Subcutaneous abdominal adipose tissue (tissue), 5 donors: ENCODE results near the gene RALGAPB.

Experiments
- H3K27ac ChIP-seq: one replicate; pipeline ENCODE4 v1.7.0; 2013; ENCODE audit warnings: low read depth, mild to moderate bottlenecking, inconsistent platforms, low read length, moderate library complexity
- H3K27me3 ChIP-seq, 5 donors: one replicate each; pipeline ENCODE4 v1.7.0; 2013; ENCODE audit warnings: low read length in 5 of 5, inconsistent platforms in 1 of 5; ENCODE audit not compliant: control insufficient read depth in 5 of 5, insufficient read depth in 4 of 5
- H3K36me3 ChIP-seq, 5 donors: one replicate each; pipeline ENCODE4 v1.7.0; 2013; ENCODE audit warnings: low read length in 5 of 5; ENCODE audit not compliant: control insufficient read depth in 5 of 5, insufficient read depth in 5 of 5
- H3K4me1 ChIP-seq, 5 donors: one replicate each; pipeline ENCODE4 v1.7.0; 2013; ENCODE audit warnings: low read length in 5 of 5, mild to moderate bottlenecking in 3 of 5, moderate library complexity in 1 of 5; ENCODE audit not compliant: control insufficient read depth in 5 of 5, insufficient read depth in 5 of 5
- H3K4me3 ChIP-seq, 5 donors: one replicate each; pipeline ENCODE4 v1.7.0; 2013; ENCODE audit warnings: low read length in 5 of 5, low read depth in 1 of 5
- H3K9ac ChIP-seq, 5 donors: one replicate each; pipeline ENCODE4 v1.7.0; 2013; ENCODE audit warnings: low read length in 5 of 5, mild to moderate bottlenecking in 4 of 5, moderate library complexity in 3 of 5
- H3K9me3 ChIP-seq, 5 donors: one replicate each; pipeline ENCODE4 v1.7.0; 2013; ENCODE audit warnings: low read length in 5 of 5; ENCODE audit not compliant: control insufficient read depth in 5 of 5
- donor health status: healthy.
- donor health status: healthy.
- donor health status: healthy.
- donor health status: healthy.
- donor health status: healthy.

RALGAPB gene

GRCh38 chr20:38554986-38555385 lies 82.3 kb downstream of the RALGAPB start:
- no peak overlapping the region for H3K27ac ChIP-seq
- no peak overlapping the region for H3K4me3 ChIP-seq
- H3K9me3 ChIP-seq, result no peaks in the 10 kb centered on the region
- peaks cover 72 to 89% (median 73%) of the 10 kb centered on the region in 5 donors for H3K36me3 ChIP-seq
- no peaks in the 10 kb centered on the region for H3K27me3 ChIP-seq
- no peak overlapping the region for H3K9ac ChIP-seq
- no peaks in the 10 kb centered on the region for H3K4me1 ChIP-seq

GRCh38 chr20:38555395-38555794 lies 82.8 kb downstream of the RALGAPB start:
- peaks cover 71 to 89% (median 74%) of the 10 kb centered on the region in 5 donors for H3K36me3 ChIP-seq
- no peaks in the 10 kb centered on the region for H3K4me1 ChIP-seq
- no peaks in the 10 kb centered on the region for H3K9me3 ChIP-seq
- no peak overlapping the region for H3K27ac ChIP-seq
- no peaks in the 10 kb centered on the region for H3K27me3 ChIP-seq
- no peak overlapping the region for H3K9ac ChIP-seq
- H3K4me3 ChIP-seq, result no peak overlapping the region

- H3K27me3 ChIP-seq, result no peaks in the 10 kb centered on the region
- no peak overlapping the region for H3K4me3 ChIP-seq
- H3K27ac ChIP-seq, result no peak overlapping the region
- no peak overlapping the region for H3K9ac ChIP-seq
- no peaks in the 10 kb centered on the region for H3K9me3 ChIP-seq
- H3K36me3 ChIP-seq, result peaks cover 57 to 77% (median 66%) of the 10 kb centered on the region in 5 donors
- no peaks in the 10 kb centered on the region for H3K4me1 ChIP-seq
Measured at GRCh38 chr20:38557174-38557573, 84.5 kb downstream of the RALGAPB start.

GRCh38 chr20:38558596-38559360 lies 86.1 kb downstream of the RALGAPB start:
- Histone ChIP-seq H3K9me3 (no peaks in the 10 kb centered on the region), H3K4me3 (no peak overlapping the region), H3K36me3 (peaks cover 54 to 74% (median 64%) of the 10 kb centered on the region in 5 donors), H3K27ac (no peak overlapping the region), H3K4me1 (no peaks in the 10 kb centered on the region), H3K9ac (no peak overlapping the region), H3K27me3 (no peaks in the 10 kb centered on the region)

- no peaks in the 10 kb centered on the region for H3K4me1 ChIP-seq
- no peak overlapping the region for H3K9ac ChIP-seq
- H3K27me3 ChIP-seq, result no peaks in the 10 kb centered on the region
- H3K9me3 ChIP-seq, result no peaks in the 10 kb centered on the region
- H3K36me3 ChIP-seq, result peaks cover 46 to 72% (median 61%) of the 10 kb centered on the region in 5 donors
- H3K4me3 ChIP-seq, result no peak overlapping the region
- no peak overlapping the region for H3K27ac ChIP-seq
Measured at GRCh38 chr20:38559764-38560163, 87.1 kb downstream of the RALGAPB start.

GRCh38 chr20:38563802-38564431 lies 91.3 kb downstream of the RALGAPB start:
- peaks cover 52 to 77% (median 61%) of the 10 kb centered on the region in 5 donors for H3K36me3 ChIP-seq
- no peak overlapping the region for H3K4me3 ChIP-seq
- H3K9ac ChIP-seq, result no peak overlapping the region
- no peaks in the 10 kb centered on the region for H3K4me1 ChIP-seq
- no peaks in the 10 kb centered on the region for H3K9me3 ChIP-seq
- no peak overlapping the region for H3K27ac ChIP-seq
- no peaks in the 10 kb centered on the region for H3K27me3 ChIP-seq

GRCh38 chr20:38564680-38565079 lies 92.0 kb downstream of the RALGAPB start:
- Histone ChIP-seq H3K27ac (no peak overlapping the region), H3K4me1 (no peaks in the 10 kb centered on the region), H3K36me3 (peaks cover 51 to 75% (median 60%) of the 10 kb centered on the region in 5 donors), H3K27me3 (no peaks in the 10 kb centered on the region), H3K9me3 (no peaks in the 10 kb centered on the region), H3K4me3 (no peak overlapping the region), H3K9ac (no peak overlapping the region)

GRCh38 chr20:38566036-38566598 lies 93.5 kb downstream of the RALGAPB start:
- no peak overlapping the region for H3K27ac ChIP-seq
- no peaks in the 10 kb centered on the region for H3K27me3 ChIP-seq
- H3K9me3 ChIP-seq, result no peaks in the 10 kb centered on the region
- no peak overlapping the region for H3K4me3 ChIP-seq
- peaks cover 0 to 2% (median 0%) of the 10 kb centered on the region in 5 donors for H3K4me1 ChIP-seq
- peaks cover 50 to 77% (median 64%) of the 10 kb centered on the region in 5 donors for H3K36me3 ChIP-seq
- no peak overlapping the region for H3K9ac ChIP-seq

- H3K36me3 ChIP-seq, result peaks cover 48 to 71% (median 63%) of the 10 kb centered on the region in 5 donors
- H3K27me3 ChIP-seq, result no peaks in the 10 kb centered on the region
Measured at GRCh38 chr20:38569747-38570525, 97.3 kb downstream of the RALGAPB start.

More at GRCh38 chr20:38569747-38570525, 97.3 kb downstream of the RALGAPB start:
- Histone ChIP-seq H3K4me3 (no peak overlapping the region), H3K27ac (no peak overlapping the region), H3K9me3 (no peaks in the 10 kb centered on the region), H3K9ac (no peak overlapping the region), H3K4me1 (peaks cover 0 to 9% (median 4%) of the 10 kb centered on the region in 5 donors)
